ENCODE measurements around the gene EPHB6.

Gene EPHB6

DNA sequence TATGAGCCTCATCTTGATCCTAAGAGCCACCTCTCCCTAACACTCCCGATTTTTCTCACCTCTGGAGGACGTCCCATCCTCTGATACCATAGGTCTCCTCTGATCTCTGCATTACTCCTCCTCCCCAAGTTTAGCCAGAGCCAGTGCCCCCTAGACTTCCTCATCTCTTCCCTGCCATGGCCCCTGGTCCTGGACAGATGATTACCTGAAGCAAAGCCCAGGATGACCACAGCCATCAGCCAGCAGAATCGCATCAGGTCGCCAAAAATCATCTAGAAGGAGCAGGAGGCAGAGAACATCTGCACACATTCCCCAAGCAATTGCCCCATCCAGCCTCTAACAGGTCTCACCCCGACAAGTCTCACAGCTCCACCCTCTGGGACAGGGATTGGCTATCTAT, 19.0 kb downstream of the EPHB6 start:
- no peak for DNase-seq (ENCODE audit: low read depth, low spot score)
- no peak overlapping the region for H3K4me3 ChIP-seq (ENCODE audit: low read length)

DNA sequence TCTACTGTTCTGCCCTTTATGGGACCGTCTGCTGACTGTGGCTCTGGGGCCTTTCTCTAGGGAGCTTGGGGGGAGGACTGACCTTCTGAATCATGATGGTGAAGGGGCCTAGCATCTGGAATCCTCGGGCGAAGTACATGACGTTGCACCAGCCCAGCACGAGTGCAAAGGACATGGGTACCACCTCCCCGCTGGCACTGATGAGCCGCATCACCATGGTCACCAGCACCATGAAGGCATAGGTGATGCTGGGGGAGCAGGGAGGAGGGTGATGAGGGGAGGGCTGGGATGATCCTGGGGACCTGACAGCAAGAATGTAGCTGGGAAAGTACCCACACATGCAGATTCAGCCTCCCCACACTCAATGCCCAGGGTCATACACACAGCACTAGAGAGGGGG, 19.5 kb downstream of the EPHB6 start:
- no peak for DNase-seq (ENCODE audit: low read depth, low spot score)
- H3K4me3 ChIP-seq (ENCODE audit: low read length) = no peak overlapping the region

DNA sequence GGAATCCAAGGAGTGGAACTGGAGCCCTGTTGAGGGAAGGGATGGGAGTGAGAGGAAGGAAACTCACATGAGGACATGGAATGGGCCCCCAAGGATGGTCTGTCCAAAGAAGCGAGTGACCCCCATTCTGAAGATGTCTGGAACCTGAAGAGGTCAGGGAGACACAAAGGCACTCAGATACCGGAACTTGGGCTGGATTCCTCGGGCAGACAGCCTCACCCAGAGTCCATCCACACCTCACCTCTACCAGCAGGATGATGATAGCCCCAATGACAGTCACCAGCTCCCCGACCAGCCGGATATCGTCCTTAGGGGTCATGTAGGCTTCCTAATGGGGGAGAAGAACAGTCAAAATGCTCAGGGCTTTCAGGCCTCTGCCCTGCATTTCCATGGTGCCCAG, 20.0 kb downstream of the EPHB6 start:
- no peak for DNase-seq (ENCODE audit: low read depth, low spot score)
- H3K4me3 ChIP-seq (ENCODE audit: low read length) = no peak overlapping the region

GRCh38 chr7:142875456-142875855, 20.6 kb downstream of the EPHB6 start:
- no peak overlapping the region for H3K4me3 ChIP-seq (ENCODE audit: low read length)
- DNase-seq (ENCODE audit: low read depth, low spot score) = no peak

- DNase-seq (ENCODE audit: low read depth, low spot score) = no peak
- no peak overlapping the region for H3K4me3 ChIP-seq (ENCODE audit: low read length)
Observed at GRCh38 chr7:142876236-142876960, 21.5 kb downstream of the EPHB6 start.

GRCh38 chr7:142876991-142877910, 22.4 kb downstream of the EPHB6 start:
- no peak overlapping the region for H3K4me3 ChIP-seq (ENCODE audit: low read length)
- no peak for DNase-seq (ENCODE audit: low read depth, low spot score)

DNA sequence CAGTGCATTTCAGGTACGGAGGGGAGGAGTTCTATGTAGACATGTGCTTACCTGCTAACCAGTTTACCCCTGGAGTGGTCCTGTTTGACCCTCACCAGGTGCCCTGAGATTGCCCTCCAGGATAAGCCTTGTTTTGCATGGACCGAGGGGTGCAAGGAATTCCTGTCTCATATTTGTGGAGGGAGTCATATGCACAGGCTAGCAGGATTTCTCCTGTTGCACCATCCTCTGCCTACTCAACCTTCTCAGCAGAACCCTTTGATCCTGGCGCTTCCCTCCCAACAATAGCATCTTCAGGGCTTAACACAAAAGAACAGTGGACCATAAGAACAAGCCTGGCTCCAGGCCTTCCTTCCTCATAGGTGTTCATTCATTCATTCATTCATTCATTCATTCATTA, 23.4 kb downstream of the EPHB6 start:
- no peak for DNase-seq (ENCODE audit: low read depth, low spot score)
- no peak overlapping the region for H3K4me3 ChIP-seq (ENCODE audit: low read length)

DNA sequence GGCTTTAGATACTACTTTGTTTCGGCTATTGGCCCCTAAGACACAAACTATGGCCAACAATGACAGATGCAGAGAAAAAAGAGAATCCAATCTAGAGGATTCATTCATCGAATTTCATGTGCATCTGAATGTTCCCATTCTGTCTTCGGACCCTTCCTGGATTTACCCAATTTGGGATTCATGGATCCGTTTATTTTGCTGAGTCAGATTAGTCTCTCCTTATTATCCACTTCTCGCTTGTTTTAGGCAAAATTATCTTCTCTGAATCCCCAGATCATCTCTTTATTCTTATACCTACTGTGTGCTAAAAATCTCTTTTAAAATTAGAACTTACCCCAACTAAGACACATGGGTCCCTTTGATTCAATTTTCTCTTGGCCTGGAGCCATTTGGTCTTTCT, 24.2 kb downstream of the EPHB6 start:
- DNase-seq (ENCODE audit: low read depth, low spot score) = no peak
- no peak overlapping the region for H3K4me3 ChIP-seq (ENCODE audit: low read length)

DNA sequence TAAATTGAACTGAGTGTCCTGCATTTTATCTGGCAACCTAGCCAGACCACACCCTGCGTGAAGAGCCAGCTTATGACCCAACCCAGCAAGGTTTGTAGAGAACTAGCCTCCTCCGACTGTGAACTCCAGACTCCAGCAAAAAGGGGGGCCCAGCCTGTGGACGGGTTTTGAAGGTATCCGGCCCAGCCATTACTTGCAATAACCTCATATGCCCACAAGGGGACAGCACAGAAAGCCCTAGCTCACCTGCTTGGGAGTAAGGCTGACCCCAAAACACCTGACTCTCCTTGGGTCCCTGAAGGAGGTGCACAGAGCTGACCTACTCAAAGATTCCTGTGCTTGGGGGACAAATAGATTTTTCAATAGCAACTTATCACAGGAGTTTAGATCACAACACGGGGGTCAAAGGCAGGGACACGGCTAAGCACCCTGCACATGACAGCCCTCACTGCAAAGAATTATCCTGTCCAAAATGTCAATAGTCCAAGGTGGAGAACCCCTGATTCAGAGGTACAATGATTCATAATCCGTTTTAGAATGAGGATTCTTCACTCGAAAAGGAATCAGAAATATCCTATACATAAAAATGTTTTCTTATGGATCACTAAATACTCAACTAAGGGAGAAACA, 26.1 kb downstream of the EPHB6 start:
- peak; percentile 52 for DNase-seq (ENCODE audit: low read depth, low spot score)
- no peak overlapping the region for H3K4me3 ChIP-seq (ENCODE audit: low read length)

- H3K4me3 ChIP-seq (ENCODE audit: low read length) = no peak overlapping the region
- no peak for DNase-seq (ENCODE audit: low read depth, low spot score)
Observed at GRCh38 chr7:142881586-142882337, 26.9 kb downstream of the EPHB6 start.

DNA sequence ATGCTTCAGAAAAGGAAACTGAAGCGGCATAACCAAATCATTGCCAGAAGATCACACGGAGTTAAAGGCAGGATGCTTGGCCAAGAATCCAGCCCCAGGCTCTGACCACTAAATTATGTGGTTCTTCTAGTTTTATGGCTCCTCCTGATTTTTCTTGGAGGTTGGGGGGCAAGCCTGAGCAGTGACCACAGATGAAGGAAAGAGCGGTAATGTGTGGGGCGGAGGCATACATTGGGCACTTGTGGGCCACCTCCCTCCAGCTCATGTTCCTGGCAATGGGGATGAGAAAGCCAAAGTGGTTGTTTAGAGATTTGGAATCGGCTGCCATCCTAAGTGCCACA, 27.4 kb downstream of the EPHB6 start:
- no peak for DNase-seq (ENCODE audit: low read depth, low spot score)
- H3K4me3 ChIP-seq (ENCODE audit: low read length) = no peak overlapping the region

DNA sequence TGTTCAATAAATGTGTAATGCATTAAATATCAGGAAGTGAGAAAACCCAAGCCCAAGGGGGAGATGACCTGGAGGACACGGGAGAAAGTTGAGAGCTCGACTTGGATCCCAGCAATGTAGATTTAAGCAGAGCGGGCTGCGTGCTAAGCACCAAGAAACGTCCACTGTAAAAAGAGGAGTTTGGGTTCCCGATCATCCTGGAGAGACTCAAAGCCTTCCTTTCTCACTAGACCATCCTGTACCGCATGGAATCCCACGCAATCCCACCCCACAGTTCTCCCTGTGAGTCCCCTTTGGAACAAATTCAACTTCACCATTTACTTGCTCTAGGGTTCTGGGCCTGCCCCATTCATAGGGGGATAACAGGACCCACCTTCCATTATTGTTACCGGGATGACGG, 28.3 kb downstream of the EPHB6 start:
- H3K4me3 ChIP-seq (ENCODE audit: low read length) = no peak overlapping the region
- no peak for DNase-seq (ENCODE audit: low read depth, low spot score)

- no peak overlapping the region for H3K4me3 ChIP-seq (ENCODE audit: low read length)
- no peak for DNase-seq (ENCODE audit: low read depth, low spot score)
Observed at GRCh38 chr7:142883571-142884285, 28.9 kb downstream of the EPHB6 start.

GRCh38 chr7:142884286-142884640, 29.4 kb downstream of the EPHB6 start:
- H3K4me3 ChIP-seq (ENCODE audit: low read length) = no peak overlapping the region
- DNase-seq (ENCODE audit: low read depth, low spot score) = no peak

- no peak within 1 kb of the TSS for H3K4me3 ChIP-seq (ENCODE audit: low read length)
- no peak for DNase-seq (ENCODE audit: low read depth, low spot score)
Observed at GRCh38 chr7:142885311-142886230, 30.7 kb downstream of the EPHB6 start, which contains the start of gene TRPV6. Gene TRPV6 (minus strand): TSS chr7:142885745.

DNA sequence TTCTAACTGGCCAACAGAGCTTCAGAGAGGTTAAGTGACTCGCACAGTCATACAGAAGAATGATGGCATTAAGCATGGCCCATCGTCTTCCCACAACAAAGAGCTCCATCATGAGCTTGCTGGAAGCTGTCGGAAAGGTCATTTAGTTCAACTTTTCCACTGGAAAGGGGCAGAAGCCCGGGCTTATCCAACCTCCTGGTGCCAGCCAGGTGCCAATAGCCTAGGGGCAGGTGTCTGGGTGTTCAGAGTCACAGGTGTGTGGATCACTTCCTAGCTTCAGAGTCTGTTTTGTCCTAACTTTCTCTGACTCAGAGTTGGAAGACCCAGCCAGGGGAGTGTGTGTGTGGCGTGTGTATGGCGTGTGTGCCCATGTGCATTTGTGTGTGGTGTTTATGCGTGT, 32.0 kb downstream of the EPHB6 start:
- no peak overlapping the region for H3K4me3 ChIP-seq (ENCODE audit: low read length)
- DNase-seq (ENCODE audit: low read depth, low spot score) = no peak

DNA sequence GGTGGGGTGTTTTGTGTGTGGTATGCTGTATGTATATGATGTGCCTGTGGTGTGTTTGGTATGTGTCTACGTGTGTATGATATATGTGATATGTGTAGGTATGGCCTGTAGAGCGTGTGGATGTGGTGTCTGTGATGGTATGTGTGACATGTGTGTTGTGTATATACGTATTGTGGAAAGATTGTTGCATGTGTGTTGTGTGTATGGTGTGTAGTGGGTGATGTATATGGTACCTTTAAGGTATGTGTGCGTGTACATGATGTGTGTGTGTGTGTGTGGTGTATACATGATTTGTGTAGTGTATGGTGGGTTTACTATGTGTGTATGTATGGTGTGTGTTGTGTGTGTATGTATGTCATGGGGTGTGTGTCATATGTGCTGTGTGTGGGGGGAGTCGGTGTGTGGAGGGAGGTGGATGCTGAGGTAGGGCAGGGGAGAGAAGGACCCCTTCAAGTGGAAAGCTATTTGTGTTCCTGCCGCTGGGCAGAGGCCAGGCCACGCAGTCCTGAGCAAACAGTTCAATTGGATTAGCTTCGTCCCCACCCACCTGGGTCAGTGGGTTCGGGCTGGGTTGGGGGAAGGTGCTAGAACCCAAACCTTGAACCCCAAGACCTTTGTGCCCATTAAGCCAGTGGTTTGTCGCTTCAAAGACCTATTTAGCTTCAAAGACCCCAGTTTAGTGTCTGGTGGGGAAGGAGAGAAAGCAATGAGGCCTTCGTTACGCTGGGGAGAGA, 32.6 kb downstream of the EPHB6 start:
- no peak for DNase-seq (ENCODE audit: low read depth, low spot score)
- no peak overlapping the region for H3K4me3 ChIP-seq (ENCODE audit: low read length)

Data from Jurkat, Clone E6-1 (cell line).